ENCODE data around the gene SPOPL. TPM values are rescaled to one million over a fixed set of nuclear protein-coding genes. Genes with fewer than 3 reads are reported as not detected.

Gene SPOPL
- total RNA-seq, 4 donors from 2014 or later, result 25.4 to 1,178 (median 36.7) TPM

- Histone ChIP-seq H3K9me3 (no peaks in the 10 kb centered on the region), H3K27ac (no peak overlapping the region), H3K27me3 (no peaks in the 10 kb centered on the region), H3K4me3 (no peak overlapping the region), H3K36me3 (no peaks in the 10 kb centered on the region), H3K4me1 (peaks cover 0 to 3% (median 0%) of the 10 kb centered on the region in 4 donors)
- intact Hi-C loops (cut with DNase I; ENCODE audit: low total_unique reads) (no loop called here), in situ Hi-C loops (cut with MboI; ENCODE audit: low pct_ligation_motif_present in 1 of 4, low pct_unique_long_range_greater_than_20kb in 1 of 4, low sequenced_read_pairs in 3 of 4) (no loop called here)
- TF ChIP-seq, protein P1, sequence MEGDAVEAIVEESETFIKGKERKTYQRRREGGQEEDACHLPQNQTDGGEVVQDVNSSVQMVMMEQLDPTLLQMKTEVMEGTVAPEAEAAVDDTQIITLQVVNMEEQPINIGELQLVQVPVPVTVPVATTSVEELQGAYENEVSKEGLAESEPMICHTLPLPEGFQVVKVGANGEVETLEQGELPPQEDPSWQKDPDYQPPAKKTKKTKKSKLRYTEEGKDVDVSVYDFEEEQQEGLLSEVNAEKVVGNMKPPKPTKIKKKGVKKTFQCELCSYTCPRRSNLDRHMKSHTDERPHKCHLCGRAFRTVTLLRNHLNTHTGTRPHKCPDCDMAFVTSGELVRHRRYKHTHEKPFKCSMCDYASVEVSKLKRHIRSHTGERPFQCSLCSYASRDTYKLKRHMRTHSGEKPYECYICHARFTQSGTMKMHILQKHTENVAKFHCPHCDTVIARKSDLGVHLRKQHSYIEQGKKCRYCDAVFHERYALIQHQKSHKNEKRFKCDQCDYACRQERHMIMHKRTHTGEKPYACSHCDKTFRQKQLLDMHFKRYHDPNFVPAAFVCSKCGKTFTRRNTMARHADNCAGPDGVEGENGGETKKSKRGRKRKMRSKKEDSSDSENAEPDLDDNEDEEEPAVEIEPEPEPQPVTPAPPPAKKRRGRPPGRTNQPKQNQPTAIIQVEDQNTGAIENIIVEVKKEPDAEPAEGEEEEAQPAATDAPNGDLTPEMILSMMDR (IDR thresholded peaks at IDR 0.05), result no peak
- TF ChIP-seq POLR2AphosphoS5 (IDR thresholded peaks at IDR 0.05) (no peak), EP300 (IDR thresholded peaks at IDR 0.05; ENCODE audit: low read depth) (no peak), POLR2A (IDR thresholded peaks at IDR 0.05) (no peak)
- no peak for DNase-seq
- WGBS, 2 donors (ENCODE audit: low coverage in 1 of 2), result 78 to 87% methylated on average over 2 of the region's 2 CpGs
These were observed 9.4 kb upstream of the SPOPL start for GRCh38 chr2:138492160-138492559.

- H3K36me3 ChIP-seq, result no peaks in the 10 kb centered on the region
- no peak for DNase-seq
- no peak overlapping the region for H3K27ac ChIP-seq
- H3K4me1 ChIP-seq, result peaks cover 0 to 3% (median 0%) of the 10 kb centered on the region in 4 donors
- no peak for TF ChIP-seq EP300 (IDR thresholded peaks at IDR 0.05; ENCODE audit: low read depth)
- TF ChIP-seq, protein P1 (IDR thresholded peaks at IDR 0.05), result no peak
- intact Hi-C loops (cut with DNase I; ENCODE audit: low total_unique reads), result no loop called here
- 96% methylated on average over 4 of the region's 4 CpGs; no CpG with 5 or more reads in 1 of the 2 donors for WGBS, 2 donors (ENCODE audit: low coverage in 1 of 2)
- H3K4me3 ChIP-seq, result no peak overlapping the region
- in situ Hi-C loops (cut with MboI; ENCODE audit: low pct_ligation_motif_present in 1 of 4, low pct_unique_long_range_greater_than_20kb in 1 of 4, low sequenced_read_pairs in 3 of 4), result no loop called here
- no peaks in the 10 kb centered on the region for H3K27me3 ChIP-seq
- H3K9me3 ChIP-seq, result no peaks in the 10 kb centered on the region
These were observed 8.2 kb upstream of the SPOPL start for GRCh38 chr2:138493334-138493733.

DNA sequence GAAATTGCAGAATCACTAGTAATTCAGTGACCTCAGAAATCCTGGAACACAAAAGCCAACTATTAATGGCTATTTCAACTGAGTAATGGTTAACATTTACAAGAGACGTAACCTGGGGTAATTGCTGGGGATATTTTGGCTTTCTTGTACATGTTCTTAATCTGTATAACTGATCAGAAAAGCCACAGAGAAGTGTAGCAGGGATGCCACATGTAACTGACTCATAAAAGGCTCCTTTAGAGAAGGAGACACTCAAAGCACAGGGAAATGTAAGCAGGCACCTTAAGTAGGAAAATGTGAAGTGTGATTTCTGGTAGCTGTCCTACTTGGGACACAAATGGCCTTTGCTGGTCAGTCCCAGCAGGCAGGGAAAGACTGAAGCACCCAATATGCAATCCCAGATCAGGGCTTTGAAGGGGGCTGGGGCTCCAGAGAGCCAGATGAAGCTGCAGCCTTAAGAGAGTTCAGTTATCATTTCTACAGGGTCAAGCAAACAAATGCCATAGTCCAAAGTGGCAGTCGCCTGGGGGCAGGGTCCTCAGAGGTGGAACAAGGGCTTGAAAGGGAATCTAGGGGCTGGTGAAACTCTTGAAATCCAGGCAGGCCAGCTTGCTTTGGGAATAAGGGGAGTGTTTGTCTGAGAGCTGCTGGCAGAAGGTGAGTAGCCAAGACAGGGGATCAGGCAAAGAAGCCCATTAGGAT lies 7.2 kb upstream of the SPOPL start:
- intact Hi-C loops (cut with DNase I; ENCODE audit: low total_unique reads), result no loop called here
- Histone ChIP-seq H3K27me3 (no peaks in the 10 kb centered on the region), H3K27ac (no peak overlapping the region), H3K36me3 (no peaks in the 10 kb centered on the region), H3K4me1 (peaks cover 0 to 3% (median 0%) of the 10 kb centered on the region in 4 donors), H3K4me3 (no peak overlapping the region), H3K9me3 (no peaks in the 10 kb centered on the region)
- DNase-seq, result no peak
- 89 to 92% methylated on average over 1 to 2 of the region's 2 CpGs for WGBS, 2 donors (ENCODE audit: low coverage in 1 of 2)
- TF ChIP-seq POLR2A (IDR thresholded peaks at IDR 0.05) (no peak), POLR2AphosphoS5 (IDR thresholded peaks at IDR 0.05) (no peak), EP300 (IDR thresholded peaks at IDR 0.05; ENCODE audit: low read depth) (no peak)
- TF ChIP-seq, protein P1 (IDR thresholded peaks at IDR 0.05), result no peak
- in situ Hi-C loops (cut with MboI; ENCODE audit: low pct_ligation_motif_present in 1 of 4, low pct_unique_long_range_greater_than_20kb in 1 of 4, low sequenced_read_pairs in 3 of 4), result no loop called here

- DNase-seq, result no peak
- no peaks in the 10 kb centered on the region for H3K36me3 ChIP-seq
- TF ChIP-seq, protein P1 (IDR thresholded peaks at IDR 0.05), result no peak
- no peak for TF ChIP-seq POLR2AphosphoS5 (IDR thresholded peaks at IDR 0.05)
- TF ChIP-seq EP300 (IDR thresholded peaks at IDR 0.05; ENCODE audit: low read depth), result no peak
- no peak for TF ChIP-seq POLR2A (IDR thresholded peaks at IDR 0.05)
- intact Hi-C loops (cut with DNase I; ENCODE audit: low total_unique reads), result no loop called here
- in situ Hi-C loops (cut with MboI; ENCODE audit: low pct_ligation_motif_present in 1 of 4, low pct_unique_long_range_greater_than_20kb in 1 of 4, low sequenced_read_pairs in 3 of 4), result no loop called here
- no peaks in the 10 kb centered on the region for H3K27me3 ChIP-seq
- 86 to 89% methylated on average over 2 of the region's 2 CpGs for WGBS, 2 donors (ENCODE audit: low coverage in 1 of 2)
- no peak overlapping the region for H3K27ac ChIP-seq
- no peak overlapping the region for H3K4me3 ChIP-seq
- no peaks in the 10 kb centered on the region for H3K9me3 ChIP-seq
- H3K4me1 ChIP-seq, result peaks cover 0 to 8% (median under 1%) of the 10 kb centered on the region in 4 donors
These were observed 6.2 kb upstream of the SPOPL start for GRCh38 chr2:138495384-138495783.

Measured in transverse colon (tissue), 4 donors.